Fibroblast of pulmonary artery (primary cell): ENCODE measurements around the gene LYSMD4.

Source experiments
- DNase-seq: peaks from one replicate; pipeline ENCODE4 v3.0.0-alpha.2; 2010; ENCODE audit warnings: low read depth
- H3K4me3 ChIP-seq: replicated peaks from 2 replicates; pipeline ENCODE4 v1.5.1; 2011; ENCODE audit warnings: low read depth, mild to moderate bottlenecking, control low read depth, low read length, moderate library complexity
- CTCF ChIP-seq: IDR thresholded peaks from 2 replicates; pipeline ENCODE4 v1.5.1; 2011; ENCODE audit warnings: mild to moderate bottlenecking, control low read depth, low read length, inconsistent platforms; ENCODE audit errors: missing control alignments

Gene LYSMD4

DNA sequence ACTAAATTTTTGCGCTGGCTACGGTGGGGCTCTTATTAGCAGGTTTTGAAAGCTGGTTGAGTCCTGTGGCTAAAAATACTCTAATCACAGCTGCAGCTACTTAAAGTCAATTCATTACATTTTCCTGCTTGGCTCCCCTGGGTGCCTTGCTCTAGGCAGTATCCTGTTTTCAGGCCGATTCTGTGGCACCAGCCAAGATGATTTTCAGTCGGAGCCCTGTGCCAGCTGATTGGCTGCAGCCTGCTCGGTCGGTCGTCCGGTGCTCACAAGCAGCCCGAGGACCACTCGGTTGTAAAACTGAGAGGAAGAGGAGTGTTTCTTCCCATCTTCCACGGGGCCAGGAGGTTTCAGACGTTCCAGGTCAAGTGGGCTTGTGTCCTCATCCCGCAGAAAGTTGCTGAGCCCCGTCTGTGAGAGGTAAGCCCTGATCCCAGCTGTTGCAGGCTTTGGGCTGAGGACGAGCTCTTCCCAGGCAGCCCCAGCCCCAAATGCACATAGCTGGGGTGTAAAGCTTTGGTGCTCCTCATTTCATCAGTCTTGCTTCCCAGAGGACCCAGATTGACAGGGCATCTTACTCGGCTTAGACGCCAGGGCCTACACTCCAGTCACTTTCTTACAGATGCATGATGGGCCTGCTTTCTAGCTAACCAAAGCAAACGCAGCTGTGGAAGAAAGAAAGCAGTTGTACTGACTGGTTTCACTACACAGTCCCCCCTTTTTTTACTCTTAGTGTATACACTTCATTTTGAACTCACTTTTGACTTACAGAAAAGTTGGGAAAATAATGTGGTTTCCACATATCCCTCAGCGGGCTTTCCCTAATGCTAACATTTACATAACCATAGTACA lies 15.9 kb downstream of the LYSMD4 start:
- H3K4me3 ChIP-seq: no peak overlapping the region
- no peak for TF ChIP-seq CTCF
- DNase-seq: no peak

DNA sequence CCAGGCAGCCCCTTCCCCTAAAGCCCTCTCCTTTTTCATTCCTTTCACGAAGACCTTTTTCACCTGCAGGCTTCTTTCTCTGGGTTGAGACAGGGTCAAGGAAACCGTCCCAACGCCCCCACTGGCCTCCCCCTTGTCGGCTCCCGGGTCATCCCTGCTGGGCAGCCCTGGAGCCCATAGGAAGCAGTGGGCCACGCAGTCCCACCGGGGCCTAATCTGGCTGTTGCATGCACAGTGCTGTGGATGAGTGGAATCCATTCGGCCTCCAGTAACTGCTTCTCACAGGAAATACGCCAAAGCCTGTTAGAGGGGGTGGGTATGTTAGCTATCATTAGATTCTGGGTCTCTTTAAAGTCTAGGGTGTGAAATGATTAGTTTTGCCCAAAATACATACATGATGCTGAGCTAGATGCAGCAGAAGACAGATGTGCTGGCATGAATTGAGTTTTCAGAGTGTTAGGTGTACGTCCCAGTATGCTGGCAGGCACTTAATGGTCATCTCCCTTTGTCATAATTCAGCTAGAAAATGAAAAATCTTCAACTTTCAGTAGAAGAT lies 16.6 kb downstream of the LYSMD4 start:
- TF ChIP-seq CTCF: no peak
- DNase-seq: no peak

DNA sequence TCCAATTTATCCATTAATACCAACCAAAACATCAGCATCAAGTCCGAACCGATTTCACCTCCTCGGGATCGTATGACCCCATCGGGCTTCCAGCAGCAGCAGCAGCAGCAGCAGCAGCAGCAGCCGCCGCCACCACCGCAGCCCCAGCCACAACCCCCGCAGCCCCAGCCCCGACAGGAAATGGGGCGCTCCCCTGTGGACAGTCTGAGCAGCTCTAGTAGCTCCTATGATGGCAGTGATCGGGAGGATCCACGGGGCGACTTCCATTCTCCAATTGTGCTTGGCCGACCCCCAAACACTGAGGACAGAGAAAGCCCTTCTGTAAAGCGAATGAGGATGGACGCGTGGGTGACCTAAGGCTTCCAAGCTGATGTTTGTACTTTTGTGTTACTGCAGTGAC lies 20.8 kb downstream of the LYSMD4 start:
- H3K4me3 ChIP-seq: no peak overlapping the region
- DNase-seq: no peak
- TF ChIP-seq CTCF: no peak

More for the DNA sequence above, 16.6 kb downstream of the LYSMD4 start:
- H3K4me3 ChIP-seq: no peak overlapping the region

- no peak for TF ChIP-seq CTCF
- no peak for DNase-seq
- H3K4me3 ChIP-seq: no peak overlapping the region
Observed at GRCh38 chr15:99711625-99712024, 21.6 kb downstream of the LYSMD4 start.

DNA sequence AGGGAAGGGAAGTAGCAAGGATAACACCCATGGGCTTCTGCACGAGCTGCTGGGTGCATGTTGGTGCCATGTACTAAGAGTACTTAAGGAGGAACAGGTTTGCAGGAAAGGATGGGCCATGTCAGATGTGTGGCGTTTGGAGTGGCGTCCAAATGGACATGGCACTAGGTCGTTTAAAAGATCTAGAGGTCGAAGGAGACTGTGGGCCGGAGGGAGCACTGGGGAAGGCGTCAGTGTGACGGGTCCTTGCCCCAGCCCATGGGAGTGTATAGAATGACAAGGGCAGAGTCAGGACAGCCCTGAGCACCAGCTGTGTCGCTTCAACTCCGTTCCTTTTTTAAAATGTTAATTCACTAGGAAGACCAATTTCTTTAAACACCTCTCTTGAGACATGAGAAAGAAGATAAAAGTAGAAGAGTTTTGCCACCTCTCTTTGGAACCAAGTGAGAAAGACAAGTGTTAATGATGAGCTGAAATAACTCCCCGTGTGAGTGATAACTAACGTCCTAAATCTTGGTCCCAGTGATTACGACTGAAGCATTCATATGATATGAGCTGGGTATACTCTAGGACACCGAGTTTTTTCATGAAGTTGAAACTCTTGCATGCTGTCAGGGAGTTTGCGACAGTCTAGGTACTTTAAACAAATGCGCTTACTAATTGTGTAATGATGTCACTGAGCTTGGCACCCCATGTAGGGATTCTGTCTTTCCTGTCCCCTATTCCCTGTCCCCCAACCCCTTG lies 23.8 kb downstream of the LYSMD4 start:
- no peak for DNase-seq
- H3K4me3 ChIP-seq: no peak overlapping the region
- TF ChIP-seq CTCF: no peak

DNA sequence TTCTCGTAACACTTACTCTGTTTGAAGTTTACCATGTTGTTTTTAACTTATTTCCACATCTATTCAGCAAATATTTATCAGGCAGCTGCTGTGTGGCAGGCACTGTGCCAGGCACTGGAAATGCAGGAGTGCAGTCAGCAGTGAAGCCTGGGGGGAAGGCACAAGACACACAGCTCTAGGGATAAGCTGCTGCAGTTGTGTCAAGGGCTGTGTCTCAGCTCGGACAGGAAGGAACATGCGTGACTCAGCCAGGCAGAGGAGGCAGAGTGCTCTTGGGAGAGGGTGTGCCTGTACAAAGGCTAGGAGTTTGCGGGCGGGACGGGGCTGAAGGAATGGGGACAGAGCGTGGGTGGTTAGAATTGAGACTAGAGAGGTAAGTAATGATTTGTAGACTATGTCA lies 24.7 kb downstream of the LYSMD4 start:
- no peak overlapping the region for H3K4me3 ChIP-seq
- peak; percentile 95 for DNase-seq

More for the DNA sequence above, 24.7 kb downstream of the LYSMD4 start:
- TF ChIP-seq CTCF: no peak
